GM19452 (cell line): Measurements from ENCODE around the gene TSPO.

Experiments
- ATAC-seq: cut with Tn5 transposase; IDR thresholded peaks from one replicate; pipeline ENCODE4 v1.9.1; 2021; ENCODE audit not compliant: unreplicated experiment

TSPO gene

DNA sequence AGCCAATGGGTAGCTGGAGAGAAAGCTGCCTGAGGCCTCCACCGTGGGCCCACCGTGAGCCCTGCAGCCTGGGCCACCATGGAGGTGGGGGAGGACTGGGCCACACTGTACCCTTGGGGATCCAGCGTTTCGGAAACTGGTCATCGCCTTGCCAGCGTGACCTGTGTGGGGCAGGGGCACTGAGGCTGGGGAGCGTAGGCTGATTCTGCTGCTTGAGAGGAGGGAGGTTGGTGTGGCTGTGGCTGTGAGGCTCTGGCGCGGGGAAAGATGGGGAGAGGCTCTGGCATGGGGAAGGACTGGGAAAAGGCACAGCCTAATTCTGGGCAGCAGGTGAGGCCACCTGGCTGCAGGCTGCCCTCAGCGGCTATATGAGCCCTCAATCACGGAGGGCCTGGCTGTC is 48.2 kb downstream of the TSPO start:
- no peak for ATAC-seq

DNA sequence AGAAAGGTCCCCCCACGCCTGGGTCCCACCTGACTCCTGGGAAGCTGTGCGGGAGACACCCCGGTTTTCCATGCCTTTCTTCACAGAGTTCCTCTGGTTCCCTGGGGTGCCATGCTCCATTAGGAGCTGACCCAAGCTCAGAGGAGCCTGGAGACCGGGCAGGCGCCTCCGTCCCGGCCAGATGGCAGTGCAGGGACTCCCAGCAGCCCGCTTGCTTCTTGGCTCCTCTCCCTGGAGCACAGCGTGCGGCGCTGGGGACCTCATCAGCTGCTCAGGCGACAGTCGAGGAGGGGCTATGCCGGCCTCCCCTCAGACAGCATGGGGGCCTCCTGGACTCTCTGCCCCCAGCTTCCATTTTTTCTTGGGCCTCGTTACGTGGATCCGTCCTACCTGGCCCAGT is 48.7 kb downstream of the TSPO start:
- no peak for ATAC-seq

DNA sequence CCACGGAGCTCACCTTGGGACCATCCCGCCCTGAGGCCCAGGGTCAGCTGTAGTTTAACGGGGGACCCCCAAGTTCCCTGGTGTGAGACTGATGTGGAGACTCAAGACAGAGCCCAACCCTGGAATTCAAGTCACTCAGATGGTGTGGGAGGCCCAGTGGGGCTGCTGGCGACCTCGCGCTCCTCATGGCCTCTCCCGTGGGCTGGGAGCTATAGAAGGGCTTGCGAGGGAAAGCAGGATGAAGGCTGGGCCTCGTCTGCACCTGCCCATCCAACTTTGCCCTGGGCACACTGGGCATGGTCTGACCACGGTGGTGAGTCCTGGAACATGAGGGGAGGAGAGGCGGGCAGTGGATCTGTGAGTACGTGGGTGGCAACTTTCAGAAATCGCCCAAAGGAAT is 49.2 kb downstream of the TSPO start:
- no peak for ATAC-seq

DNA sequence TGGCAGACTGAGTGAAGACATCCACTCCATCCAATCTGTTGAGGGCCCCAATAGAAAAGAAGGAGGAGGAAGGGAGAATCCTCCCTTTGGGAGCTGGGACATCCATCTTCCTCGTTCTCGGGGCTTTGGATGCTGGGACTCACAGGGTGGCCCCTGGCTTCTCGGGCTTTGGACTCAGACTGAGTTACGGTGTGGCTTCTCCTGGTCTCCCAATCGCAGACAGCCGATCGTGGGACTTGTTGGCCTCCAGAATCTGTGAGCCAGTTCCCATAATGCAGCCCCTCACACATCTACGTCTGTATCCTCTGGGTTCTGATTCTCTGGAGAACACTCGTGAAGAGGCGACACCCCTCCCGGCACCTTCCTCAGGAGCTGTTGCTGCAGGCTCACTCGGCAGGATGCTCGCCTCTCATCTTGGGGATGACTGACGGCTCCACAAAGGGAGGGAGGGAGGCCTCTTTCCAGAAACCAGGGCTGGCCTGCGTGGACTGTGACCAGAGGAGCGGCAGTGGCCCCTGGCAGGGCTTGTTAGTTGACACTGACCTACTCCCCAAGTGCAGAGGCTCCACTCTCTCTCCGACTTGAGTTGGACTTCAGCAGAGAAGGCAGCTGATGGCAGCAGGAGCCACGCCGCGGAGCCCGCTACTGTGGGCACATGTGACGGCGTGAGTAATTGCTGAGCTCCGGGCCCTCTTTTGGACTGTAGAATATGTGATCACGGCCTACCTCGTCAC is 50.3 kb downstream of the TSPO start:
- ATAC-seq = no peak

DNA sequence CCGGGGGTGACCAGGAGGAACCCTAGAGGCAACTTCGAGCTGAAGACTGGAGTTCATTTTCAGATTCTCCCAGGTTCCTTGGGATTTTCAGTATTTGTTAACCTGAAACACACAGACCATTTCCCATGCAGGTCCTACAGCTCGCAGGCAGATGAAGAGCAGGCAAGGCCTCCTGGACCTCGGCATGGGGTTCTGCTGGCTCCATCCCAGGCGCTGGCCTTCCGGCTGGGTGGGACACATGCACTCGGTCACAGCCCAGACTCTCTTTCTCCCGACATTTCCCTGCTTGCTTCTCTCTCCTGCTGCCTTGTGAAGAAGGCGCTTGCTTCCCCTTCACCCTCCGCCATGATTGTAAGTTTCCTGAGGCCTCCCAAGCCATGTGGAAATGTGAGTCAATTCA is 51.0 kb downstream of the TSPO start:
- no peak for ATAC-seq

DNA sequence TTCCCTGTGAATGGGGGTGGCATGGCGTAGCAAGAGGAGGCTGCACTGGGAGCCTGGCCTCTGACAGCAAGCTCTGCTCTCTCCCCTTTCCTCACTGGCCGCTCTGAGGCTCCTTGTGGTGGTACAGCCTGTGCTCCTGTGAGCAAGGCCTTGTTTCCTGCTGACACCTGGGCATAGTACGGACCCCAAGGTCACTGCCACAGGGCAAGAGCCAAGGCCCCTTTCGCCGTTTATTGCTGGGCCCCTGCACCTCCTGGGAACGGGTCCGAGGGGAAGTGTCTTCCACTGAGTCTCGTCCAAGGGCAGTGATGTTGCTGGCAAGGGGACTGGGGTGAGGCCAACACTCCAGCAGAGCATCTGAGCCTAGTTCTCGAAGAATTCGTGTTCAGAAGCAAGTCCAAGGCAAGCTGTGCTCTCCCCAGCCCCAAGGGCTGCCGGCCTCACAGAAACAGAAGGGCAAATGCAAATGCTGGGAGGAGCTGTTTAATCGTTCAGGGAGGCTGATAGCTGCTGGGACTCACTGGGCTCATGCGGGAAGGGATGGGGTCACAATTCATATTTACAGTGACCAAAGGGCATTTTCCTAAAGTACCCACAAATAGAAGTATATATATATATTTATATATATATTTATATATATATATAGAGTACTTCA is 51.5 kb downstream of the TSPO start:
- no peak for ATAC-seq

DNA sequence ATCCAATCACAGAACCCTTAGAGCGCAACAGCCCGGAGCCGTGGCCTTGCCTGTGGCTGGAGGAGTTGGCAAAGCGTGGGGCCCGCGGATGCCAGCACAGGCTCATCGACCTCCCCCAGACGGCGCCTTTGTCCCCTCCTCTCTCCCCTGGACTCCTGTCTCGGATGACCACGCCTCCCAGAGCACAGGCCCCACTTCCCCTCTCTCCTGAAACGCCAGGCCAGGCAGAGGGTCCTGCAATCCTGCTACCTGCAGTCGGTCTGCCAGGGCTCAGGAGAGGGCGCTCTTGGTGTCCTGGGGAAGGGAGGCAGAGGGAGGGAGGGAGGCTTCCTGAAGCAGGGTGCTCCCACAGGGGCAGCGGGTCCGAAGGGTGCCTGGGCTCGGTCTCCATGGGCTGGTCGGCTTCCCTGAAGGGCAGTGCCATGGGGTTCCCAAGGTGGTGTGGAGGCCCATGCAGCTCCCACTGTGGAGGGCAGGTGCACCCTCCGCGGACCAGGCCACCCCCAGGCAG is 52.2 kb downstream of the TSPO start:
- no peak for ATAC-seq

DNA sequence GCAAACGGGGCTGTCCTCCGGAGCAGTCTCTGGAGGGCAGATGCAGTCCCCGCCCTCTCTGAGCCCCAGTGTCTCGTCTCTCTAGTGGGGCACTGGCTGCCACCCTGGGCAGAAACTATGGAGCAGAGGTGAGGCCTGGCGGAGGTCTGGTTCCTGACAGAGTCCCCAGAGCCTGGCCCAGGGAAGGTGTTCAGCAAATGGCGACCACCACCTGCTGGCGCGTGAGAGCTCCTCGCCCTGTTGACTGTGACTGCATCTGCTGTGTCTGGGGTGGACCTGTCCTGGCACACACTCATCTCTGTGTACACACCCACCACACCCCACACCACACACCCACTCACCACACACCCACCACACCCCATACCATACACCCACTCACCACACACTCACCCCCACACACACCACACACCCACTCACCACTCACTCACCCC is 53.9 kb downstream of the TSPO start:
- no peak for ATAC-seq

DNA sequence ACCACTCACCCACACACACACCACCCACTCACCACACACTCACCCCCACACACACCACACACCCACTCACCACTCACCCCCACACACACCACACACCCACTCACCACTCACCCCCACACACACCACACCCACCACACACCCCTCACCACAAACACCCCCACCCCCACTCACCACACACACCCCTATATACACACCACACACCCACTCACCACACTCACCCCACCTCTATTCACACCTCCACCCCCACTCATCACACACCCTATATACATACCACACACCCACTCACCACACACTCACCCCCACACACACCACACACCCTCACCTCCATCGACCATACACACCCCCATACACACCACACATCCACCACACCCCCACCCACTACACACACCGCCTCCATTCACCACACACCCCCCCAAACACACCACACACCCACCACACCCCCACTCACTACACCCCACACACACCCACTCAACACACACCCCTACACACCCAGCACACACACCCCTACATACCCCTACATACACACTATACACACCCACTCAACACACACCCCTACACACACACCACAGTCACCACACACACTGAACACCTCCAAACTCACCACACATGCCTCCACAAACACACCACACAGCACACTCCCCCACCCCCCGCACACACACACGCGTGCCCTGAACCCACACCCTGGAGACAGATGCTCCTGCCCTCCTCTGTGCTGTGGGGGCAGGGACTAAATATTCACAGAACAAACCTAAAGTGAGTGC is 54.6 kb downstream of the TSPO start:
- no peak for ATAC-seq

DNA sequence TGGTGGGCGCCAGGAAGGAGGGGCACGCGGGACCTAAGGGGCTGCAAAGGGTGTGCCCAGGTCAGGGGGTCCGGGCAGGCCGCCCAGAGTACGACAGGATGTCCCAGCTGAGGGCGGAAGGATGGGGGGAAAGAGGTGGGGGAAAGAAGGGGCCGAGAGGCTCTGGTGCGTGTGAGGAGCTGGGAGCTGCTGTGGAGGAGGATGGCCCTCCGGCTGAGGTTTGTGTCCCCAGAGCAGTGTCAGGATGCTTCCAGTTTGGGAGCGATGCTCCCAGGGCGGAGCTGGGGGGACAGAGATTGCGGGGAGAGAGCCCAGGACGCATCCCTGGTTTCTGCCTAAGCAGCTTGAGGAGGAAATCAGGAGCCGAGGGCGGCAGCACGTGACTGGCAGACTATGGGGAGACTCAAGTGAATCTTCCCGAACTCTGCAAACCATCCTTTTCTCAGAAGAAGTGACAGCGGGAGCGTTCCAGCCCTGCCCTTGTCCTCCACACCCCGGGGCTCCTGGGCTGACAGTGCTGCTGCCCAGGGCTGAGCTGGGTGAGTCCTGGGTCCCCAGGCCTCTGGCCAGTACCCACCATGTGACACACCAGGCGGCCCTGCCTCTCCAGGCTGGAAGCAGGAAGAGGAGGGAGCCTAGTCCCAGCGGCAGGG is 55.3 kb downstream of the TSPO start:
- ATAC-seq = no peak

DNA sequence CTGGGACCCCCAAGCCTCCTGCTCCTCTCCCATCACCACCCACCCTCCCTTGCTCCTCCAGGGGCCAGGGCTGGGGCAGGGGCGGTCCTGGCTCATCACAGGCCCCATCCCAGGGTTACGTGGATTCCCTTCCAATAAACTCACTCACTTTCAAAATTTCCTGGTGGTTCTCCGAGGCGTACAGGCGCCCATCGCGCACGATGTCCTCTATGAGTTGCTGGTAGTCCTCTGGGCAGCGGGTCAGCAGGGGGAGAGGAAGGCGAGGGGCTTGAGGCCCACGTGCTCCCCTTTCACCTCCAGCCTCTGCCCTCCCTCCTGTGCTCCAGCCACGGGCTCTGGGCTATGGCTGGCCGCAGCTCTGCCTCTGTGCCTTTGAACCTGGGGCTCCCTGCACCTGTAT is 56.0 kb downstream of the TSPO start:
- no peak for ATAC-seq

DNA sequence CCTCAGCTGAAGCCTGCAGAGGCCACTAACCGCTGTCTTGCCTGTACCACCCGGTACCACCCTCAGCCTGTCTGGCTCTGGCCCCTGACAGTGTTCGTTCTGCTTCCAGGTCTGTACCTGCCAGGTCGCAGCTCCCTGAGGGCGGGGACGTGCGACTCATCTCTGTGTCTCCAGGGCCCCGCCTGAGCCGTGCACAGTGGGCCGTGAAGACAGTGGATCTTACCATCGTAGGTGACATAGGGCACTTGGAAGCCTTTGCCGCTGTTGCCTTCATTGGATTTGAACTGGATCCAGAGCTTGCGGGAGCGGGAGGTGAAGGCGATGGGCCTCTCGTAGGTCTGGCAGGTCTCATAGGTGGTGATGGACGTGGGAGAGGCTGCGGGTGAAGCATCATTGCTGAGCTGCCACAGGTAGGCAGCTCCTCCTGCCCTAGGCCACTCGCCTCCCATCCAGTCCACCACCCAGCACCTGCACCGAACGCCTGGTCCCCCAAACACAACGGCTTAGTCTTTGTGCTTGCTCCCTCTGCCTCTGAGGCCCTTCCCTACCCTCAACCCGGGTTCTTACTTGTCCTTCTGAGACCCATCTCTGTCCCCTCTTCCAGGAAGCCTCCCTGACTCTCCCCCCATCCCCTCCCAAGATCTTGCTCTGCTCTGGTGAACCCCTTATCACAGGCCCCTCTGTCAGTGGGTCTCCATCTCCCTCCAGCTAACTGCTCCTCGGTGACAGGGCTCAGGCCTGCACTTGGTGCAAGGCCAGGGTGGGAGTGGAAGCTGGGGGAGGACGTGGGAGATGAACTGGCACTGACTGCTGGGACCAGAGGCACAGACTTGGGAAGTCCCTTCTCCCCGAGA is 56.7 kb downstream of the TSPO start:
- ATAC-seq = no peak

DNA sequence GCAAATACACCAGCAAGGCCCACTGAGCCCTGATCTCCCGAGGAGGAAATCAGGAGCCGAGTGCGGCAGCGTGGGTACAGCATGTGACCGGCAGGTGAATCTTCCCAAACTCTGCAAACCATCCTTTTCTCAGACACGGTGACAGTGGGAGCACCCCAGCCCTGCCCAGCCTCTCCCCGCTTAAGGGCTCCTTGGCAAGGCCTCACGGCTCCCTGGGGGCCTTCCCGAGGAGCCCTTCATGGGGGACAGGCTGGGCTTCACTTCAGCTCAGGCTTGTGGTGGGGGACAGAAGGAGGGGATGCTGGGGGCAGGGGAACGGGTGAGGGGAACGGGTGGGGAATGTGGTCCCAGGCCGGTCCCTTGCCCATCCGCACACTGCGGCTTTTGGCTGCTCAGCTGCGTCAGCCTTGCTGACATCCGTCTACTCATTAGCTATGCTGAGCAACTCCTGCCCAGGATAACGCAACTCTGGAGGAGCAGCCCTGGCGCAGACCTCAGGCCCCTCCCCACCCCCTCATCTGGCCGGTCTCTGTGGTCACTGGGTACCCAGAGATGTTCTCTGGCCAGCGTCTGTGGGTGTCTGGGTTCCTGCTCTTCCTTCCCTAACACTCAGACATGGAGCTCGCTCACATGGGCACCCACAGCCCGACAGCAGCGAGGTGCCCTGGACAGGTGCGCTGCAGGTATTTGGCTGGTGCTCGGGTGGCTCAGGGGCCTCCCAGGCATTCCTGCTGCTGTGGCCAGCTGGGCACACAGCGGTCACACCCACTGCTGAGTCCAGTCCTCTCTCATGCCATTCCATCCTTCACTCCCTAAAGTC is 57.6 kb downstream of the TSPO start:
- ATAC-seq = no peak

DNA sequence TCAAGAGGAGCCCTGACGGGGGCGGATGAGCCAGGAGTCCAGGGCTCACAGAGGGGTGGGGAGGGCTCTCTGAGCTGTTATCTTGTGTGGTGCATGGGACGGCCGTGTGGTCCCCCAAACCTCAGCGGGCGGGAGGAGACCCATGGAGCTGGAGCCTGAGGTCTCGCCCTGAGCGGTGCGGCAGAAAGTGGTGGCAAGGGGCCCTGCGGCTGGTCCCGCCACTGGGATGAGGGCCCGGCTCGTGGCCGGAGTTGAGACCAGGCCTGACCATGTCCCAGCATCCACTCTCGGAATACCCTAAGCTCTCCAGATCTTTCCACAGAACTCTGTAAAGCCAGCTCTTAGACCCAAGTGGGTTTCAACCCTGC is 58.1 kb downstream of the TSPO start:
- ATAC-seq = no peak

DNA sequence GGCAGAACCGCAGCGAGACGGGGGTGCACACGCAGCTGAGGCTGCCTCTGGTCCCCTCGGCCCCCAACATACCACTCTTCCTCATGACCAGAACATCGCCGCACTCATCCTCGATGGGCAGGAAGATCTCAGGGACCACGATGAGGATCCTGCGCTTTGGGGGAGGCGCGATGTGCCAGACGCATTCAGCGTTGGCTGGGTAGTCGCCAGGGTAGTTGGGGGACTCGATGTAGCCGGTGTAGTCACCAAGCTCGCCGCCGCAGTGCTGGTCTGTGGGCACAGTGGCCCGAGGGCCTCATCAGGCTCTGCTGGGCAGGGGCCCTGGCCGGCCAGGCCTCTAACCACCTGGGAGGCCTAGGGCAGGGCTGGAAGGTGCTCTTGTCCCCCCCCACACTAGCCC is 58.6 kb downstream of the TSPO start:
- no peak for ATAC-seq

DNA sequence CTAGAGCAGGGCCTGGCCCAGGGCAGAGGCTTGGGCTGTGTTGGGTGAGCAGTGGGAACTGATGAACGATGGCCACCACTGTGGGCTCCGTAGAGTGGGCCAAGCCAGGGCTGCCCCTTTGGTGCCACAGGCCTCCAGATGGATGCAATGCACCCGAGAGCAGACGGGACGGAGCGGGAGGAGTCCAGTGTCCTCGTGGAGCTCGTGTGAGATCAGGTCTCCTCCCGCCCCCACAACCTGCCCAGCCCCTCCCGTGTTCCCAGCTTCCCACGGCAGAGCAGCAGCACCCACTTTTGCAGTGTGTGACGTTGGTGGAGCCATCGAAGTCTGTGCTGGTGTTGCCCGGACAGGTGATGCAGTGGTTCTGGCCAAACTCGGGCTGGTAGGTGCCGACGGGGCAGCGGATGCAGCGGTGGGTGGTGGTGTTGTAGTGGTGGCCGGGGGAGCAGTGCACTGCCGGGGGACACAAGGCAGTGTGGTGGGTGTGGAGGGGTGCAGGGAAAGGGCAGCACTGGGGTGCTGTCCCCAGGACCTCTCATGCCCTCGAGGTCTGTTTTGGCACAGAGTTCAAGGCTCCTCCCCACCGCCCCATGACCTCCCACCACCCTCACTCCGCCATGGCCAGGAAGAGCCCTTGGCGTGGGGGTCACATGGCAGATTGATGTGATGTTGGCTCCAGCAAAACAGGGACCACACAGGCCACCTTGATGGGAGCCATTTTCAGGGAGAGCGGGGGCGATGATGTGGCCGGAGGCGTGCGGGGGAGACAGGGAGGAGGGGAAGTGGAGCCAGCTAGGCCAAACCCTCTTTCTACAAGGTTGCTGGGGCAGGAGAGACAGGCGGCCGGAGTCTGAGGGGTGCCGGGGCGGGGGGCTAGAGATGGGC is 59.5 kb downstream of the TSPO start:
- no peak for ATAC-seq

DNA sequence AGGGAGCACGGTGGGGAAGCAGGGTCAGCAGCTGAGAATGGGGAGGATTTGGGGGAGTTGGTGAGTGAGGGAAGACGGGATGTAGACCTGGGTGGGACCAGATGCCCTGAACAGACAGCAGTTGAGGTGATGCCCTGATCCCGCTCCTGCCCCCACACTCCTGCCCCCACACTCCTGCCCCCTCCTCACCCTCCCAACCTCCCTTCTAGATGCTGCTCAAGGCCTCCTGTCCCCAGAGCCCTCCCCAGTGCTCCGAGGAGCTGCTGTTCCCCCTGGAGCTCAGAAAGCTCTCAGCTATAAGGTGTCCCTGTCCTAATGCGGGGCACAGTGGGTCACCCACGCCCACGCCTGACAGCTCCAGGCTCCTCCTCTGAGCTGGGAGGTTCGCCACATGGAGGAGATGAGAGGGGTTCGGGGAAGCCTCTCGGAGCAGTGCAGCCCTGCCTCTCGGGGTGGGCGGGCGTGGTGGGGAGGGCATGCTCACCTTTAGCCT is 60.6 kb downstream of the TSPO start:
- ATAC-seq = no peak

DNA sequence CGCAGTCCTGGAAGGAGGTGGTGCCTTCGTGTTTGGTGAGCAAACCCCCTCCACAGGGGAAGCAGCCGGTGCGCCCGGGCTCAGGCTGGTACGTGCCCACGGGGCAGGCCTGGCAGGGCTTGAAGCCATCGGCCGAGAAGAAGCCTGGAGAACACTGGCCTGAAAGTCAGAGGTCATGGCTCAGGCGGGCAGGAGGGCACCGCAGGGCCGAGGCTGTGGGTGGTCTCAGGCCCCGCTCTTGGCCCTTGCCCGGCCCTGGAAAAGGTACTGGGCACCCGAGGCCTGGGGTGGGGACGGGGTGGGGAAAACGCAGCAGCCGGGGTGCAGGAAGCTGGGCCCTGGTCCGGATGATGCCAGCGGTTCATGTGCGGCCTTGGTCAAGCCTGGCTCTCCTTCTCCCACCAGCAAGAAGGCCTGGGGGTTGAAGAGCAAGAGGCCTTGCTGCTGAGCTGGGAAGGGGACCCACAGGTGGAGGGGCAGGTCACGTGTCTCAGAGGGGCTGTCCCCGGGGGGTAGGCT is 61.1 kb downstream of the TSPO start:
- no peak for ATAC-seq
